GM21528 (cell line): ENCODE results near the gene EPHX1.
"Not testable (repeated sequence)": the region's sequence is repeated elsewhere in the genome, so short reads cannot be mapped to it uniquely, and the experiment has no call there.

Experiments used
- ATAC-seq: cut with Tn5 transposase; IDR thresholded peaks from one replicate; pipeline ENCODE4 v1.9.1; 2021; ENCODE audit warnings: mild to moderate bottlenecking, moderate library complexity; ENCODE audit not compliant: unreplicated experiment, low FRiP score

Gene EPHX1

DNA sequence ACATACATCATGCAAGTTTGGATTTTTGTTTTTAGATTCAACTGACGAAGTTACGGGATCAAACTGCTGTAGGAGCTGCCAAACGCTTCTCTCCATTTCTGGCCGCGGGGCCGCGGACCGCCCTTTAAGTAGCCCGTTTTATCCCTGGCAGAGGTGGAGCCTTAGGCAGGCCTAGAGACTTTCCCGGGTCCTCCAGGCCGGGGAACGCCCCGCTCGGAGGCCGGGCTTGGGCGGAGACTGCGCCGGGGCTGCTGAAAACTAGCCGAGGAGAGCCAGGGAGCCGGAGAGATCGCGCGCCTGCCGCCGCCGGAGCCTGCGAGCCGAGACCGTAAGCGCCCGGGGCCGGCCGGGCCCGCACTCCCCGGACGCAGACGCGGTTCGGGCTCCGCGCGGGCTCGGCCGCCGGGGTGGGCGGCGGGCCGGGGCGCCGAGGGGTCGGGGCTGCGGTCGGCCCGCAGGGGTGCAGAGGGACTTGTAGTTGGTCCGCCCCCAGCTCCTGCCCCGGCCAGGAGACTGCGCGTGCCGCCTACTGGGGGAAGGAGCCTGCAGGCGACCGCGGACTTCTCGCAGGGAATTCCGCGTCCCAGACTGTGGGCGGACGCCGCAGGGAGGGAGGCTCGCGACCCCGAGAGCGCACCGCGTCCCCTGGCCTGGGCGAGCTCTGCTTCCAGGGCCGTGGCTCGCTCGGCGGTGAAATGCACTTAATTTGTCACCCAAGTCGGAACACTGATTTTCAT, at the start of gene EPHX1:
Gene EPHX1, plus strand, starts transcription at position 283 of the 737 bp plus-strand sequence. CDS start 18,606 bp downstream, outside the sequence.
- peak; percentile 98 for ATAC-seq

DNA sequence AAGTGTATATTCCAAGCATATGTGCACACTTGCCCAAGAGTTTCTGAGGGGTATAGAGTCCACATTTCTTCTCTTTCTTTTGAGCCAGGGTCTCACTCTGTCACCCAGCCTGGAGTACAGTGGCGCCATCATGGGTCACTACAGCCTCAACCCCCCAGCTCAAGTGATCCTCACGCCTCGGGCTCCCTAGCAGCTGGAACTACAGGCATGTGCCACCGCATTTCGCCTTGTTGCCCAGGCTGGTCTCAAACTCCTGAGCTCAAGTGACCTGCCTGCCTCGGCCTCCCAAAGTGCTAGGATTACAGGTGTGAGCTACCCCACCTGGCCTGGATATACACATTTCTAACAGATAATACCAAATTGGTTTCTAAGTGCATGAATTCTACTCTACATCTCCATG, 49.4 kb upstream of the EPHX1 start:
- ATAC-seq = no peak

DNA sequence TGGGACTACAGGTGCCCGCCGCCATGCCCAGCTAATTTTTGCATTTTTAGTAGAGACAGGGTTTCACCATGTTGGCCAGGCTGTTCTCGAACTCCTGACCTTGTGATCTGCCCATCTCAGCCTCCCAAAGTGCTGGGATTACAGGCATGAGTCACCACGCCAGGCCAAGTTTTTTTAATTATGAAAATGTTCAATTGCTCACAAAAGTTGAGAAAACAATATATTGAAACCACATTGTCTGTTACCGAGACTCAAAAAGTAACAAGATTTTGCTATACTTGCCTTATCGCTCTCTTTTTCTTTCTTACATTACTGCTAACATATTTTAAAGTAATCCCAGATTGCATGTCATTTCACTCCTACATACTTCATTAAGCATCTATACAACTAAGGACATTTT, 48.5 kb upstream of the EPHX1 start:
- not testable (repeated sequence) for ATAC-seq

DNA sequence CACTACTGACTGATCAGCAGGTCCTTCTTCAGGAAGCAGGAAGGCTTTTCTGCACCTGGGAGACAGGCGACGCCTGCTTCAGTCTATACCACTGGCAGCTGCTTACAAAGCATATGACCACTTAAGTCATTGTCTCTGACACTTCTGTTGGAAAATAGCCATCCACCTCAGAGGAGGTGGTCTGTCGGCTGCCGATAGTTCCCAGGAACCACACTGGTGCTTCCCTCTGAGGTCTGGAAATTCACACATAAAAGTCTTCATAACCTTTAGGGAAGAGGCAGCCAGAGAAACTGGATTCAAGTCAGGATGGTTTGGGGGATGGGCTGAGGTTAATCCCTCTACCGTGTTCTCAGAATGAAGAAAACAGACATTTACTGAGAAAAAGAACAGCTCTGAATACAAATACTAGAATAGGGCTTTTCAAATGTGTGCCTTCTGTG, 47.9 kb upstream of the EPHX1 start:
- no peak for ATAC-seq

DNA sequence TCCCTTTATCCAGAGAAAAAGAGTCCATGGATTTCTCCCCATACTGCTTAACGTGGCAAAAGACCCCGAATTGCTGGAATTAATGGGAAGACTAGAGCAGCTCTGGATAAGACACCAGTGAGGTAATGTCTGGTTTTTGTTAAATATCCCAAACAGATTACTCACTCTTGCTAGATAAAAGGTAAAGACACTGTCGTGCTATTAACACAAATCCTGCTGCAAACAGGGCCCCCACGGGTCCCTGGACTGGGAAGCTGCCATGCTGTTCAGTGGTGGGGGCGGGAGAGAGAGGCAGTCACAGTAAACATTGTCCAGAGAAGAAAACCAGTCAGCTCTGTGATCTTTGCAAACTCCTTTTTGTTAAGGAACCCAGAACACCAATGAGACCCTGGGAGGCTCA, 47.5 kb upstream of the EPHX1 start:
- no peak for ATAC-seq

DNA sequence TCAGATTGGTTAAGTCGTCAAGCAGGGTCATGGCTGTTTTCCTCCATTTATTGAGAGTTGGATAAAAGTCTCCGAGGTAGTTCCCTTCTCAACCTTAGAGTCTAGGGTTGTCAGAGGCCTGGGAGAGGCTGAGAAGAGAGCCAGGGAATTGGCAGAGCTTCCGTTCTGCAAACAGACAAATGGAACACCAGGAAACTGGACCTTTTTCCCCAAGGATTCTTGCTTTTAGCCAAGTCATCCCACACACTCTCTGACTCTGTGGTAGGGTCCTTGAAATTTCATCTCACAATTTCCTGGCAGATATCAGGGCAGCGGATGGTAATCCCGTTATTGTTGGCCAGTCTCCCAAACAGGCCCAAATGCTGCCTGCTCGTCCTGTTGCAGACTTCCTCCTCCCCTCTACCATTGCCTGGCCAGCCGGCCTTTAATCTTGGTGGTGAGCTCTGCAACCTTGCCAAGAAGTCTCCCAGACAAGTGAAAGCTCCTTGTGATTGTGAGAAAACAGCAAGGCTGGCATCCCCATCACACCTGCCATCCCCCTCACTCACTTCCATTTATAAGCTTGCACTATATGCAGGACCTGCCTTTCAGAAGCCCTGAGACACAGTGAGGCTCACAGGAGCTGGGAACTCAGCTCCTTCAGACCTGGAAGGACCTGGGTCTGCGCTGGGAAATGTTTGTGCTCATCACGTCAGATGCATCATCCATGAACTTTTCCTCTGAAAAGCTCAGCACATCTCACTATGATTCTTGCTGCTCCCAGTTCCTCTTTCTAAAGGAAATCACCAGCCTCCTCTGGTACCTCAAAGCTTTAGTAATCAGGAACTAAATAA, 46.0 kb upstream of the EPHX1 start:
- no peak for ATAC-seq

DNA sequence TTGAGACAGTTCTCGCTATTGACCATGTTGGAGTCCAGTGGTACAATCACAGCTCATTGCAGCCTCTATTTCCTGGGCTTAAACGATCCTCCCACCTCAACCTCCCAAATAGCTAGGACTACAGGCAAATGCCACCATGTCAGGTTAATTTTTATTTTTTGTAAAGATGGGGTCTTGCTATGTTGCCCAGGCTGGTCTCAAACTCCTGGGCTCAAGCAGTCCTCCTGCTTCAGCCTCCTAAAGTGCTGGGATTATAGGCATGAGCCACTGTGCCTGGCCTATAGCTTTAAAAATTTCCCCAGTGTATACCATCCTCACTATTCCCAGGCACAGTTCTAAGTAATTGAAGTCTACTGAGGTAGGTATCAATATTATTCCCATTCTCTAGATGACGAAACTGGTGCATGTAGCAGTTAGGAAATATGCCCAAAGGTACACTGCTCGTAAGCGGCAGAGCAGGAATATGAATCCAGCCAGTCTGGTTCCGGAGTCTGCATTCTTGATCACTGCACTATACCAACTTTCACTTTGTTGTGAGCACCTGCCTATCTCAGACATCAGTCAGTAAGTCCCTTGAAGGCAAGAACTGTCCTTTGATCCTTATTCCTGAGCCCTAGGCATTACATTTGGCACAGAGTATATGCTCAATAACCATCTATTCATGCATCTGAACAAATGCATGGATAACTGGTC, 43.8 kb upstream of the EPHX1 start:
- ATAC-seq = no peak

DNA sequence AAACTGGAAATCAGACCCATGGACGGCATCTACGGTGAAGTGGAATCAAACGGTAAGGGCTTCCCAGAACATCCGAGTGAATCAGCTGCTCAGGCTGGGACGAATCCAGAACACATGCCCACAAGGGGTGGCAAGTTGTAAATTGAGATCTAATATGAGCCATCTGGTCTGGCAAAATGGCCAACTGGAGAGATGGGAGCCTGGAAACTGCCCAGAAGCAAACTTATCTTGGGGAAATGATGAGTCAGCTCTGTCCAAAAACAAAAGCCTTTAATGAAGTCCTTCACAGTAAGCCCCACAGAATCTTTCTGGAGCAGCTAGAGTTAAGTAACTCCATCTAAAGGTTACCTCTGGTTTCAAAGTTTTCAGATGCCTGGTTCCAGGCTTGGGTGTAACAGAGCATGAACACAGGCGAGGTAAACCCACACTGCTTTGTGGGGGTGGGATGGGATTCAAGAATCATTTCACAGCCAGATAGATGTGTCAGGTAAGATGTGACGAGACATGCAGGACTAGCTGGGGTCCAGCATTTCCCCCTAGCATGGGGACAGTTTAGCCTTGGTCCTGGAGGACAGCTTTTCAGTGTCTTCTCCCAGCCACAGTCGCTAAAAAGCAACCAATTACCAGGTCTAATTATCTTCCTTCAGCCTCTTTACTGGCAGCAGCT, 42.8 kb upstream of the EPHX1 start:
- ATAC-seq = no peak

DNA sequence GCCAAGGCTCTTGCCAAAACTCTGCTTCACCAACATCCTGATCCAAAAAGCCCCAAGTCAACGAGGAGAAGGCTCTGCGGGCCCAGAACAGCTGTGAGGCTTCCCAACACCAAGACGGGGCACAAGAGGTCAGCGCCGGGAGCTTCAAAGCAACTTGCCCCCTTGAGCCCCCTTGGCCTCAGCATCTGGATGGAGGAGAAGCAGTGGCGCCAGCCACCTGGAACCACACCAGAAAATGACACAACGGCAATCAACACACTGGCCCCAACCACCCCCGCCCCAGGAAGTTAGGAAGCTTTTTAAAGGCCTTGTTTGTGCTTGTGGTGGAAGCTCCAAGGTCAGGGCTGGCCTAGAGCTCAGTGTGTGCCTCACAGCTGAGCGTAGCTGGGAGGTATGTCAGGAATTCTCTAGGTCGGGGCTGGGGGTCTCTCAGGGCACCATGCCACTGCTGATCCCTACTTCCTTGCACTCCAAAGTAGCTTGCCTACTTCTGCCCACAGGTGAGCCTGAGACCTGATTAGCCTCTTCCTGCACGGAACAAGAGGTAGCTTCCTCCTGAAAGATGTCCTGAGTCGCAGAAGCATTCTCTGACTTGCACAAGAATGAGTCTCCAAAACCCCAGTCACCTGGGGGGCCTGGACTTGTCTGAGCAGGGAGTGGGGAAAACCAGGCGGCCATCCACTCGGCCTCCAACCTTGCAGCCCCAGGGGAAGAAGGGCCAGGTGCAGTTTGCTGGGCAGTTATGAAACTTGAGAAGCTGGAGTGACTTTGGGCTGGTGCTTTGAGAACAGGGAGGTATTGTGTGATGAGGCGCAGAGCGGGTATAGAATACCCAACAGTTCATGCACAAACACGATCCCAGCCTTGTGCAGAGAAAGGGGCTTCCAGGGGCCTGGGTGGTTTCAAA, 42.0 kb upstream of the EPHX1 start:
- no peak for ATAC-seq

DNA sequence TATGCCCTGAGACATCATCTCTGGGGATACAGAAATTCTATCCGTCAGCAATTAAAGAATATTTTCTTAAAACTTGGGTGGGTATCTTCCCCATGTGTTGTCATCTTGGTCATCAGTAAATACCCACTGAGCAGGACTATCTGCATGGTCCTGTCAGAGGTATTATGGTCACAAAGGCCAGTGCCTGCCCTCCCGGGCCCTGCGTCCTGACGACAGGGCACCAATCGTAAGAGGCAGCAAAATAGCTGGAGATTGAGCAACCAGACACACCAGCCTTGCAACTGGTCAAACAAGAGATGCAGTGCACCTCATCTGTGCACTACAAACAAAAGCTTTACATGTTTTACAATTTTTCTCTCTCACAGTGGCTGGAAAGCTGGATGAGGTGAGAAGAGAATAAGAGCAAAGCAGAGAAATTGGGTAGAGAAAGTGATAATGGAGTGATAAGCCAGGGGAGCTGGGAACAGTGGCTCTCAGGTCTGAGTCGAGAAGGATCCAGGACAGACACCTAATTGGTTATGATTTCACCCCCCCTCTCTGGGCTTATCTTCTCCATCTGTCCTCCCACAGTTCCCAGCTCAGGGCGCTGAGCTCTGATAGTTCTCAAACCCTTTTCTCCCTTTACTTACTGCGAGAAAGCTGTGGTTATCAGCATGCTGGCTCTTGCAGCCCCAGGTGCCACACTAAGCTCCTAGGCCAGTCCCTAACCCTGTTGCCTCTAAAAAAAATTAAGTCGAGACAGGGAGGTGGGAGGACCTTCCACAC, 41.1 kb upstream of the EPHX1 start:
- ATAC-seq = no peak

DNA sequence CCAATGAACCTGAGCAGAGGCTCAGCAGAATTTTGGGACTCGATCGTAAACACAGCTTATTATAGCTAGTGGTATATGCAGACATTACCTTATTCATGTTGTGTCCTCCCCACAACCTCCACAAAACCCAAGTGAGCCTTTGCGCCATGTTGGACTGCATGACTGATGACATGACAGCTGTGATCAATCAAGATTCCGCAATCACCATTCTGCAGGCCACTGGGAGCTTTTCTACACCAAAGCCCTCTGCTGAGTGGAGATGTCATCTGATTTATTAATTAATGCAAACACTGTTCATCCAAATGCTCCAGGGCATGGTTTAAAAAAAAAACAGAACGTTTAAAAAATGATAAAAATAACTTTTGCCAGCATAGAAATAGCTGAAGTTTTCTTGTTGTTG, 40.2 kb upstream of the EPHX1 start:
- ATAC-seq = no peak

DNA sequence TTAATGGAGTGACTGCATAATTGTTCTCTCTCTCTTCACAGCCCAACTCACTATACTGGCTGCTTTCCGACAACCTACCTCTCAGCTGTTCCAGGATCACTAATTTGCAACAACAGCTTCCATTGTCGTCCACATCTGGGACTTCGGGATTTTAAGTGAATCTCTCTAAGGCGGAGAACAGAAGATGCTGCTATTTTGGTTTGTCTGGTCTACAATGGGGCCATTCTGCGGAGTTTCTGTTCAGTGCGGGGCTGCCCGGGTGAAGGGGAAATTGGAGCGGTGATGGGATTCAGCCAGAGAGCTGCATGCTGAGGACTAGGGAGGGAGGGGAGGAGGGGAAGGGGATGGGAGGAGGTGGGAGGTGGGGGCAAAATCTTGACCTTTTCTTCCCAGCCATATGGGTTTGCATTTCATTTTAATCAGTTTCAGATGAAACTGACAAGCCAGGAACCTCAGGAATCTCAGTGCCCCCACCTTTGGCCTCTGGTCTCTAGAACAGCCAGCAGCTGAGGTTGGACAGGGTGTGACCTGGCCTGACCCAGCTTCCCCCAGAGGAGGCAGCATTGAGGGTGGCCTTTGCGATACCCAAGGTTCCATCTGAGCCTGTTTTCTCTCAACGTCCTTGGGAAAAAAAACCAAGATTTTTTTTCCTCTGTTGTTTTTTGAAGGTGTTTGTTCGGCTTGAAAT, 39.2 kb upstream of the EPHX1 start:
- ATAC-seq = no peak

DNA sequence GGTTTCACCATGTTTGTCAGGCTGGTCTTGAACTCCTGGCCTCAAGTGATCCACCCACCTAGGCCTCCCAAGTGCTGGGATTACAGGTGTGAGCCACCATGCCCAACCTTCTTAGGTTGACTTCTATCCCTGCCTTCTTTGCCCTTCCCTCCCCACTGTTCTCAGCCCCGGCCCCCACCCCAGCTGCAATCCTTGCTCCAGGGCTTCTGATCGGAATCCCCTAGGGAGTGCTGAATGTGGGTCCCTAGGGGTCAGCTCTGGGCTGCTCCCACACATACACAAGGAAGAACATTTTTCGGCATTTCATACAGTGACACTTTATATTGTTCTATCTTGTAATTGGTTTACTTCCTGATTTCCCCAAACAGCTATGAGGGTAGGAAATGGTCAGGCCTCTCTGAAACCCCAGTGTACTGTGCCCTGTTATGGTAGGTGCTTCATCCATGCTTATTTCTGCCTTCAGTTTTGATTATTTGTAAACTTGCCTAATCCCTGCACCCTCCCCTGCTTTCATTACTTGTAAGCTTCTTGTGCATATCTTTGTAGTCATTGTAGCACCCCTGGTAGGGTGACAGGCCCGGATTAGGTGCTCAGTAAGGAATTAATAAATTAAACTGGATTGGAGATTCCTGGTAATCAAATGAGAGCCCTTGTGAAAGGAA, 38.1 kb upstream of the EPHX1 start:
- no peak for ATAC-seq

DNA sequence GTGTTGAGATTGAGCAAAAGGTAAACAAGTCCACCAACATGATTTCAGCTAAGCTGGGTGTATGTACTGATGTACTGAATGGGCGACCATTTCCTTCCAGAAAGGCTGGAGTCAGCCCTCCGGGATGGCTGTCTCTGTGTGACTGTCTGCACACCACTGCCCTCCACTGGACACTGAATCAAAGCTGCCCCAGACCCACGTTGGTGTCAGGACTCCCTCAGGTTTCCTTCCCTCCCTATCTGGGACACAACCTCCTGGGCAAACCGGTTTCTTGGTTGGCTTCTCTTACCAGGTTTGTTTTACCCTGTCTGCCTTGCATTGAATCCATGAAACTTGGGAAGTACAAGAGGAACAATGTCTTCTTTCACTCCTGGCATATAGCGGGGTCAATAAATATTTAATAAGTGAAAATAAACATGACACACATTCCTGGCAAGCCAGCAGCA, 37.6 kb upstream of the EPHX1 start:
- ATAC-seq = peak; percentile 61

DNA sequence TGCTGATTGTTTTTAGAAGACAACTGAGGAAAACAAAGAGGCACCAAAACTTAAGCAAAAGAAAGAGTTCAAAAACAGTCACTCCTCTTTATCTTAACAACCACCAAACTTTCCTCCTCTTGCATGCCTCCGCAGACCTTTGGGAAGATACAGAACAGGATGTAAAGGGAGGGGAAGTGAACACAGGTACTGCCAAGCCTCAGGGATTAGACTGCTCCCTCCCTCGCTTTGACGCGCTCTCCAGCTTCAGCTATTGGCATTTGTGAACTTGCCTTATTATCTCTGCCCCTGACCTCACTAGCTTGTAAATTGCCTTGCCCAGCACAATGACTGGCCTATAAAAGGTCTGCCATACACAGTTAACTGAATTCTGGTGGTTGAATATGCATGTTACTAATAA, 37.1 kb upstream of the EPHX1 start:
- no peak for ATAC-seq

DNA sequence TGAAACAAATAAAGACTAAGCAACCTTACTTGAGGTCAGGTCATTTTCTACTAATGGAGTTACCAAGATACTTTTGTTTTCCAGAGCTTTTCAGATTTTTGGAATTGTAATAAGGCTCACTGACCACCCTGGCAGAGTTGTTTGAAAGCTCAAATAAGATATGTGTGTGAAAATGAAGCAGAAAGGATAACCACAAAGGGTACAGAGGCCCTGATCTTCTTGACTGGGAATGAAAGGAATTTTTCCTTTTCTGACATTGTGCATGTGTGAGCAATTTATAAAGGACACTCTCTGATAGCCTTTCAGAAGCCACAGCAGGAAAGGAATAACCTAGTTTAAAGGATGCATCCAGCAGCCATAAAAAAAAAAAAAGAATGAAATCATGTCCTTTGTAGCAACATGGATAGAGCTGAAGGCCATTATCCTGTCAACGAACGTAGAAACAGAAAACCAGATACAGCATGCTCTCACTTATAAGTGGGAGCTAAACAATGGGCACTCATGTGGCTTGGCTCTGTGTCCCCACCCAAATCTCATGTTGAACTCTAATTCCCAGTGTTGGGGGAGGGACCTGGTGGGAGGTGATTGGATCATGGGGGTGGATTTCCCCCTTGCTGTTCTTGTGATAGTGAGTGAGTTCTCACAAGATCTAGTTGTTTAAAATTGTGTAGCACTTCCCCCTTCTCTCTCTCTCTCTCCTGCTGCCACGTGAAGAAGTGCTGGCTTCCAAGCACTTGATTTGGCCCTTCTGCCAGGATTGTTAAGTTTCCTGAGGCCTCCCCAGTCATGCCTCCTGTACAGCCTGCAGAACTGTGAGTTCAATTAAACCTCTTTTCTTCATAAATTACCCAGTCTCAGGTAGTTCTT, 35.4 kb upstream of the EPHX1 start:
- no peak for ATAC-seq

DNA sequence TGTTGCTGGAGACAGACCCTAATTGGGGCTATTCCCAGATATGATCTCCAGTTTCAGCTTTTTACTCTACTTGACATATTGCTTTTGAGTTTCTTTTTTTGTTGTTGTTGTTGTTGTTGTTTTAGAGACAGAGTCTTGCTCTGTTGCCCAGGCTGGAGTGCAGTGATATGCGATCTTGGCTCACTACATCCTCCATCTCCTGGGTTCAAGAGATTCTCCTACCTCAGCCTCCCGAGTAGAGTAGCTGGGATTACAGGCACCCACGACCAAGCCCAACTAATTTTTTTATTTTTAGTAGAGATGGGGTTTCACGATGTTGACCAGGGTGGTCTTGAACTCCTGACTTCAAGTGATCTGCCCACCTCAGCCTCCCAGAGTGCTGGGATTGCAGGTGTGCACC, 33.6 kb upstream of the EPHX1 start:
- ATAC-seq = no peak
